A549 (cell line): Measurements from ENCODE around the gene CMIP. TPM values are rescaled to one million over a fixed set of nuclear protein-coding genes. Genes with fewer than 3 reads are reported as not detected.

Source experiments
- BCL3 ChIP-seq: fragments of >200 bp; sonication (Bioruptor Twin); formaldehyde crosslinking; IDR thresholded peaks from 3 replicates; pipeline ENCODE4 v1.6.1; 2016
- CHD4 ChIP-seq: fragments of 200-600 bp; sonication (generic); IDR thresholded peaks from 2 replicates; pipeline ENCODE4 v1.6.1; 2016; ENCODE audit warnings: antibody characterized with exemption, mild to moderate bottlenecking, borderline replicate concordance
- CTCF ChIP-seq: fragments of >200 bp; sonication (Bioruptor Twin); formaldehyde crosslinking; IDR thresholded peaks from 3 replicates; pipeline ENCODE4 v1.5.1; 2016
- E2F6 ChIP-seq: IDR thresholded peaks from 2 replicates; pipeline ENCODE4 v1.6.1; 2012; ENCODE audit warnings: low read depth, borderline replicate concordance
- EHF ChIP-seq: fragments of 250-450 bp; sonication (Bioruptor Pico); IDR thresholded peaks from 2 replicates; pipeline ENCODE4 v1.5.0; 2020; ENCODE audit warnings: mild to moderate bottlenecking
- EP300 ChIP-seq, 2 experiments: fragments of >200 bp; sonication (Bioruptor Twin); formaldehyde crosslinking; IDR thresholded peaks; 2 replicates in 1 of 2; 3 replicates in 1 of 2; pipeline ENCODE4 v1.6.1; 2016 to 2017
- FOSL2 ChIP-seq, 2 experiments: fragments of 450-650 bp in 1 of 2; fragments of >200 bp in 1 of 2; sonication (Bioruptor Twin) in 1 of 2; formaldehyde crosslinking; IDR thresholded peaks; 2 replicates each; pipeline versions ENCODE4 v1.5.0 to v1.6.1; 2016 to 2020; ENCODE audit warnings: mild to moderate bottlenecking in 1 of 2, moderate library complexity in 1 of 2
- GATA3 ChIP-seq: IDR thresholded peaks from 2 replicates; pipeline ENCODE4 v1.6.1; 2012; ENCODE audit warnings: borderline replicate concordance
- HDAC2 ChIP-seq: fragments of 200-600 bp; sonication (generic); IDR thresholded peaks from 2 replicates; pipeline ENCODE4 v1.6.1; 2016
- HOXB13 ChIP-seq: fragments of 250-450 bp; sonication (Bioruptor Pico); IDR thresholded peaks from 2 replicates; pipeline ENCODE4 v1.5.0; 2020; ENCODE audit warnings: low read depth, mild to moderate bottlenecking, moderate library complexity
- HOXB5 ChIP-seq: fragments of 250-450 bp; sonication (Bioruptor Pico); IDR thresholded peaks from 2 replicates; pipeline ENCODE4 v1.5.0; 2020; ENCODE audit warnings: mild to moderate bottlenecking, moderate library complexity
- JUN ChIP-seq, 2 experiments: fragments of >200 bp; sonication (Bioruptor Twin); formaldehyde crosslinking; IDR thresholded peaks; 2 replicates in 1 of 2; 3 replicates in 1 of 2; pipeline ENCODE4 v1.6.1; 2016 to 2017
- JUNB ChIP-seq: fragments of >200 bp; sonication (Bioruptor Twin); formaldehyde crosslinking; IDR thresholded peaks from 2 replicates; pipeline ENCODE4 v1.6.1; 2016
- KDM5A ChIP-seq: fragments of 200-600 bp; sonication (generic); IDR thresholded peaks from 2 replicates; pipeline ENCODE4 v1.6.1; 2016; ENCODE audit warnings: antibody characterized with exemption, mild to moderate bottlenecking
- MAX ChIP-seq: IDR thresholded peaks from 2 replicates; pipeline ENCODE4 v1.6.1; 2012
- MYC ChIP-seq: IDR thresholded peaks from 2 replicates; pipeline ENCODE4 v1.6.1; 2012; ENCODE audit warnings: mild to moderate bottlenecking, inconsistent platforms, low read length, improper control_type of control experiment, borderline replicate concordance
- POLR2AphosphoS2 ChIP-seq: conservative IDR thresholded peaks from 2 replicates; pipeline ENCODE4 v1.6.1; 2012; ENCODE audit warnings: low read length, improper control_type of control experiment, inconsistent platforms
- RCOR1 ChIP-seq: fragments of 150-350 bp; IDR thresholded peaks from 2 replicates; pipeline ENCODE4 v1.6.1; 2014; ENCODE audit warnings: antibody characterized with exemption, low read length, low read depth
- REST ChIP-seq: fragments of 200-600 bp; sonication (generic); IDR thresholded peaks from 2 replicates; pipeline ENCODE4 v1.6.1; 2016; ENCODE audit warnings: antibody characterized with exemption, mild to moderate bottlenecking, moderate library complexity
- RFX5 ChIP-seq: fragments of 450-650 bp; IDR thresholded peaks from 2 replicates; pipeline ENCODE4 v1.7.1; 2014; ENCODE audit warnings: antibody characterized with exemption, mild to moderate bottlenecking, moderate library complexity
- RNF2 ChIP-seq: fragments of 200-600 bp; sonication (generic); IDR thresholded peaks from 2 replicates; pipeline ENCODE4 v1.6.1; 2016; ENCODE audit warnings: low read depth, mild to moderate bottlenecking, antibody characterized with exemption, moderate library complexity, borderline replicate concordance
- SREBF2 ChIP-seq: fragments of 450-650 bp; IDR thresholded peaks from 2 replicates; pipeline ENCODE4 v1.6.1; 2014; ENCODE audit warnings: mild to moderate bottlenecking, moderate library complexity
- ZSCAN20 ChIP-seq: fragments of 250-450 bp; sonication (Bioruptor Pico); IDR thresholded peaks from 2 replicates; pipeline ENCODE4 v1.8.0; 2022; ENCODE audit warnings: mild to moderate bottlenecking, moderate library complexity
- polyA plus RNA-seq, 4 experiments: library from polyadenylated mRNA; depleted of rRNA in 3 of 4; stranded (reverse); fragments of >200 nt; fragmentation: RNase III in 1 of 4; extraction: RNeasy Plus Mini Kit Qiagen cat#74134 plus additional on column Dnase treatment in 1 of 4; gene quantifications; 2 replicates in 3 of 4; 3 replicates in 1 of 4; pipeline ENCODE4 v1.2.3, GENCODE V29; 2011 to 2017

The CMIP gene
- polyA plus RNA-seq, 2 of the 4 experiments (the other 2 are of a cell fraction) = 21.6 to 125 TPM

GRCh38 chr16:81405702-81406113 lies 38.9 kb upstream of the CMIP start (continued):
- TF ChIP-seq REST (no peak), SREBF2 (no peak), EP300 (IDR thresholded peaks at IDR 0.05) (peak; percentile 97 to 100), CTCF (no peak), GATA3 (peak; percentile 99), POLR2AphosphoS2 (no peak), RFX5 (0 out of 2 replicates have a peak, but pooled peaks have one; percentile 26), HOXB5 (CRISPR knock-in tag) (peak; percentile 79), HDAC2 (no peak), KDM5A (no peak), FOSL2 (IDR thresholded peaks at IDR 0.05) (peak; percentile 94), FOSL2 (CRISPR knock-in tag; IDR thresholded peaks at IDR 0.05) (peak; percentile 99), JUNB (peak; percentile 96), ZSCAN20 (no peak; the same call in 1 of the 2 replicates), CHD4 (no peak), E2F6 (peak; percentile 36; the same call in 1 of the 2 replicates), RNF2 (no peak), MAX (peak; percentile 90), BCL3 (peak; percentile 73; the same call in 2 of the 3 replicates), HOXB13 (CRISPR knock-in tag) (peak; percentile 66; the same call in 1 of the 2 replicates), EHF (peak; percentile 62; the same call in 1 of the 2 replicates), JUN (IDR thresholded peaks at IDR 0.05) (peak; percentile 93 to 99), MYC (peak; percentile 50; the same call in 1 of the 2 replicates), RCOR1 (no peak)
